ENCODE results near the gene CAPN15.

DNA sequence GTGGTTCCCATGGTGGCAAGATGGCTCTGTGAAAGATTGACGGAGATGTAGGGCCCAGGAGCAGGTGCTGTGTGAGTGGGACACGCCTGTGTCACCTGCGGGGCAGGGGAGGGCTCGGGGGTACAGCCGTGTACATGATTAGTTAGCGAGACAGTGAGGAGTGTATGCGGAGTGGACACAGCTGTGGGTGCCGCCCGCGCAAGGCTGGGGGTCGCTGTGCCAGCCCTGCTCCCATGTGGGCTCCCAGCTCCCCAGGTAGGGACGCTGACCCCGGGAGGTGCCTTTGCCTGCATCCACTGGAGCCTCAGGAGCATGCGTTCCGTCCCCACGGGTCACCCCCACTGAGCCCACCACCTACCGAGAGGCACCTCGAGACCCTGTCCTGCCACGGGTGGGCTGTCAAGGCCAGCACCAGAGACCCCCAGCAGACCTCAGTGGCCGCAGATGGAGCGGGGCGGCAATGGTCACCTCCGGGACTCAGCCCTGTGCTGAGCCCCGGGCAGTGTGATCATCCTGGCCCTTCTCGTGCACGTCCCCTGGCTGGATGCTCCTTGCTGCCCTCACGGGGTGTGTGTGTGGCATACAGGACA is 7.4 kb downstream of the CAPN15 start:
- no peak for TF ChIP-seq POLR2A (IDR thresholded peaks at IDR 0.05)
- no peak for TF ChIP-seq CTCF (IDR thresholded peaks at IDR 0.05)

Data from suprapubic skin (tissue), 3 donors.